Endodermal cell (in vitro differentiated cells): ENCODE measurements around the gene UNC5C. TPM values are rescaled to one million over a fixed set of nuclear protein-coding genes. Genes with fewer than 3 reads are reported as not detected.

Source experiments
- DNase-seq: peaks from one replicate; pipeline ENCODE4 v3.0.0-alpha.2; 2017
- H3K27ac ChIP-seq: 2 replicates; pipeline ENCODE4 v1.5.1; 2013; ENCODE audit warnings: mild to moderate bottlenecking, low read depth, low read length, moderate library complexity
- H3K27me3 ChIP-seq: 2 replicates; pipeline ENCODE4 v1.6.1; 2013; ENCODE audit warnings: mild to moderate bottlenecking, low read length, moderate library complexity; ENCODE audit not compliant: insufficient read depth, control insufficient read depth, poor library complexity, severe bottlenecking
- H3K36me3 ChIP-seq: 2 replicates; pipeline ENCODE4 v1.7.0; 2013; ENCODE audit warnings: mild to moderate bottlenecking, low read length, moderate library complexity; ENCODE audit not compliant: control insufficient read depth, insufficient read depth
- H3K4me1 ChIP-seq: one replicate; pipeline ENCODE4 v1.7.0; 2013; ENCODE audit warnings: low read length; ENCODE audit not compliant: control insufficient read depth, insufficient read depth
- H3K4me3 ChIP-seq: 2 replicates; pipeline ENCODE4 v1.5.1; 2013; ENCODE audit warnings: mild to moderate bottlenecking, low read length, moderate library complexity
- H3K9ac ChIP-seq: 2 replicates; pipeline ENCODE4 v1.6.1; 2013; ENCODE audit warnings: mild to moderate bottlenecking, low read length, moderate library complexity; ENCODE audit not compliant: poor library complexity, severe bottlenecking; ENCODE audit errors: extremely low read depth
- H3K9me3 ChIP-seq: 2 replicates; pipeline ENCODE4 v1.6.1; 2013; ENCODE audit warnings: mild to moderate bottlenecking, low read length, moderate library complexity; ENCODE audit not compliant: control insufficient read depth
- H3K27ac Mint-ChIP-seq: 2 replicates; pipeline ENCODE4 v1.8.0; 2020; ENCODE audit warnings: mixed read lengths
- H3K27me3 Mint-ChIP-seq: 2 replicates; pipeline ENCODE4 v1.8.0; 2021; ENCODE audit warnings: mild to moderate bottlenecking, mixed read lengths; ENCODE audit not compliant: insufficient read depth
- H3K36me3 Mint-ChIP-seq: 2 replicates; pipeline ENCODE4 v1.8.0; 2020; ENCODE audit warnings: low read depth, mixed read lengths
- H3K4me1 Mint-ChIP-seq: 2 replicates; pipeline ENCODE4 v1.8.0; 2020; ENCODE audit warnings: mixed read lengths
- H3K4me3 Mint-ChIP-seq: 2 replicates; pipeline ENCODE4 v1.8.0; 2020; ENCODE audit warnings: mild to moderate bottlenecking, moderate library complexity, mixed read lengths
- H3K9me3 Mint-ChIP-seq: 2 replicates; pipeline ENCODE4 v1.8.0; 2020; ENCODE audit warnings: mild to moderate bottlenecking, mixed read lengths
- CTCF ChIP-seq: fragments of 200-600 bp; sonication (generic); conservative IDR thresholded peaks from 2 replicates; pipeline ENCODE4 v1.5.0; 2021; ENCODE audit warnings: antibody characterized with exemption, mild to moderate bottlenecking
- WGBS, 2 experiments: methylation state at CpG; one replicate each; pipeline versions ENCODE4 v1.1.5 to v1.1.7; 2013; ENCODE audit warnings: missing lambda C conversion rate in 2 of 2, mixed read lengths in 1 of 2; ENCODE audit not compliant: insufficient coverage in 1 of 2, insufficient read length in 1 of 2; 5-methylcytosine and 5-hydroxymethylcytosine counted together
- total RNA-seq, 2 donors: library from RNA; stranded (reverse); fragmentation: NEBNext Ultra II Directional in 1 of 2; extraction: Animal tissue kit (Norgen Biotek cat#: 25700) in 1 of 2; gene quantifications; 2 replicates in 1 of 2; 3 replicates in 1 of 2; pipeline ENCODE4 v1.2.1, GENCODE V29; 2021

Gene UNC5C
- total RNA-seq, 2 donors from 2014 or later: 2.0 to 7.2 TPM

GRCh38 chr4:95289028-95289634 is 259.6 kb downstream of the UNC5C start:
- H3K9me3 Mint-ChIP-seq: peaks cover 11% of the 10 kb centered on the region
- Histone ChIP-seq H3K9me3 (peaks cover 17% of the 10 kb centered on the region), H3K4me3 (no peak overlapping the region), H3K9ac (no peak overlapping the region), H3K27me3 (no peaks in the 10 kb centered on the region), H3K36me3 (no peaks in the 10 kb centered on the region), H3K27ac (no peak overlapping the region), H3K4me1 (no peaks in the 10 kb centered on the region)
- H3K4me3 Mint-ChIP-seq: no peak overlapping the region
- no peaks in the 10 kb centered on the region for H3K27me3 Mint-ChIP-seq
- no peak for DNase-seq
- H3K4me1 Mint-ChIP-seq: no peaks in the 10 kb centered on the region
- no peak overlapping the region for H3K27ac Mint-ChIP-seq
- TF ChIP-seq CTCF: no peak
- no peaks in the 10 kb centered on the region for H3K36me3 Mint-ChIP-seq
- whole genome bisulfite sequencing, 2 experiments: 95% methylated on average over 1 of the region's 1 CpG; no CpG with 5 or more reads in 1 of the 2 experiments

- Mint-ChIP-seq H3K4me1 (no peaks in the 10 kb centered on the region), H3K36me3 (no peaks in the 10 kb centered on the region), H3K27ac (no peak overlapping the region), H3K9me3 (peaks cover 11% of the 10 kb centered on the region), H3K27me3 (no peaks in the 10 kb centered on the region), H3K4me3 (no peak overlapping the region)
- no peak overlapping the region for H3K9ac ChIP-seq
- peaks cover 17% of the 10 kb centered on the region for H3K9me3 ChIP-seq
- WGBS, 2 experiments: 89 to 100% methylated on average over 1 of the region's 1 CpG
- no peak overlapping the region for H3K27ac ChIP-seq
- DNase-seq: no peak
- no peaks in the 10 kb centered on the region for H3K27me3 ChIP-seq
- peak overlapping the region; percentile 57 for H3K4me3 ChIP-seq
- H3K4me1 ChIP-seq: no peaks in the 10 kb centered on the region
- no peaks in the 10 kb centered on the region for H3K36me3 ChIP-seq
- no peak for TF ChIP-seq CTCF
Observed at GRCh38 chr4:95288552-95288951, 260.2 kb downstream of the UNC5C start.

GRCh38 chr4:95285797-95286196 is 263.0 kb downstream of the UNC5C start:
- Histone ChIP-seq H3K4me1 (no peaks in the 10 kb centered on the region), H3K4me3 (no peak overlapping the region), H3K9me3 (peaks cover 17% of the 10 kb centered on the region), H3K9ac (no peak overlapping the region), H3K36me3 (no peaks in the 10 kb centered on the region), H3K27me3 (no peaks in the 10 kb centered on the region), H3K27ac (no peak overlapping the region)
- no peaks in the 10 kb centered on the region for H3K4me1 Mint-ChIP-seq
- DNase-seq: no peak
- H3K9me3 Mint-ChIP-seq: peaks cover 11% of the 10 kb centered on the region
- H3K27me3 Mint-ChIP-seq: no peaks in the 10 kb centered on the region
- WGBS, 2 experiments: 100% methylated on average over 1 of the region's 2 CpGs; no CpG with 5 or more reads in 1 of the 2 experiments
- no peak overlapping the region for H3K4me3 Mint-ChIP-seq
- no peak overlapping the region for H3K27ac Mint-ChIP-seq
- no peaks in the 10 kb centered on the region for H3K36me3 Mint-ChIP-seq
- no peak for TF ChIP-seq CTCF
